DOHH2 (cell line): ENCODE data around the gene MARCHF10.

Source experiments
- H3F3A ChIP-seq: fragments of 200-600 bp; sonication (generic), shearing (Covaris generic); 2 replicates; pipeline ENCODE4 v1.6.0; 2016; ENCODE audit warnings: antibody characterized with exemption, mild to moderate bottlenecking; ENCODE audit not compliant: control insufficient read depth, insufficient read depth
- H3K27ac ChIP-seq: fragments of 200-600 bp; sonication (generic); 2 replicates; pipeline ENCODE4 v1.5.1; 2014; ENCODE audit warnings: low read depth, mild to moderate bottlenecking, low read length, moderate library complexity
- H3K27me3 ChIP-seq: fragments of 200-600 bp; sonication (generic); 2 replicates; pipeline ENCODE4 v1.6.1; 2014; ENCODE audit warnings: mild to moderate bottlenecking, low read length, mixed read lengths; ENCODE audit not compliant: control insufficient read depth
- H3K36me3 ChIP-seq: fragments of 200-600 bp; sonication (generic); 2 replicates; pipeline ENCODE4 v1.6.1; 2014; ENCODE audit warnings: mild to moderate bottlenecking, low read length, moderate library complexity, mixed read lengths; ENCODE audit not compliant: control insufficient read depth
- H3K4me1 ChIP-seq: fragments of 200-600 bp; sonication (generic); 2 replicates; pipeline ENCODE4 v1.6.1; 2014; ENCODE audit warnings: mild to moderate bottlenecking, low read length, mixed read lengths; ENCODE audit not compliant: control insufficient read depth
- H3K4me2 ChIP-seq: fragments of 200-600 bp; sonication (generic); 2 replicates; pipeline ENCODE4 v1.6.0; 2014; ENCODE audit warnings: mild to moderate bottlenecking, low read length, moderate library complexity
- H3K4me3 ChIP-seq: fragments of 200-600 bp; sonication (generic); 2 replicates; pipeline ENCODE4 v1.5.1; 2014; ENCODE audit warnings: mild to moderate bottlenecking, low read length, mixed read lengths
- H3K79me2 ChIP-seq: fragments of 200-600 bp; sonication (generic); 2 replicates; pipeline ENCODE4 v1.6.1; 2014; ENCODE audit warnings: mild to moderate bottlenecking, low read length, mixed read lengths; ENCODE audit not compliant: control insufficient read depth
- H3K9me2 ChIP-seq: fragments of 200-600 bp; sonication (generic); replicated peaks from 2 replicates; pipeline ENCODE4 v1.6.1; 2014; ENCODE audit warnings: mild to moderate bottlenecking, low read length, mixed read lengths; ENCODE audit not compliant: control insufficient read depth
- H3K9me3 ChIP-seq: fragments of 200-600 bp; sonication (generic); 2 replicates; pipeline ENCODE4 v1.6.1; 2014; ENCODE audit warnings: antibody characterized with exemption, low read length, mixed read lengths; ENCODE audit not compliant: control insufficient read depth, insufficient read depth
- H4K20me1 ChIP-seq: fragments of 200-600 bp; sonication (generic); 2 replicates; pipeline ENCODE4 v1.6.0; 2014; ENCODE audit warnings: low read depth, mild to moderate bottlenecking, antibody characterized with exemption, low read length, moderate library complexity; ENCODE audit not compliant: control insufficient read depth, insufficient read depth
- CTCF ChIP-seq: fragments of 200-600 bp; sonication (generic); IDR thresholded peaks from one replicate; pipeline ENCODE4 v1.5.1; 2014; ENCODE audit warnings: antibody characterized with exemption, mild to moderate bottlenecking, low read depth, low read length; ENCODE audit not compliant: poor library complexity, severe bottlenecking
- EZH2phosphoT487 ChIP-seq: fragments of 200-600 bp; sonication (generic); IDR thresholded peaks from 2 replicates; pipeline ENCODE4 v1.6.1; 2017; ENCODE audit warnings: borderline replicate concordance, mild to moderate bottlenecking, antibody characterized with exemption, low read length, moderate library complexity, mixed read lengths

MARCHF10 gene

GRCh38 chr17:62800585-62800984 lies 7.5 kb downstream of the MARCHF10 start:
- H3K27ac ChIP-seq: no peak overlapping the region
- peaks cover 2% of the 10 kb centered on the region for H3K27me3 ChIP-seq
- H3K9me3 ChIP-seq: no peaks in the 10 kb centered on the region
- H3K9me2 ChIP-seq: no peaks in the 10 kb centered on the region
- H3K4me3 ChIP-seq: no peak overlapping the region
- H3K36me3 ChIP-seq: no peaks in the 10 kb centered on the region
- H3F3A ChIP-seq: no peaks in the 10 kb centered on the region
- H3K4me1 ChIP-seq: peaks cover 7% of the 10 kb centered on the region
- H3K4me2 ChIP-seq: no peak overlapping the region
- H4K20me1 ChIP-seq: no peaks in the 10 kb centered on the region
- TF ChIP-seq CTCF: no peak
- no peak for TF ChIP-seq EZH2phosphoT487
- no peaks in the 10 kb centered on the region for H3K79me2 ChIP-seq

- H3K4me1 ChIP-seq: peaks cover 7% of the 10 kb centered on the region
- no peaks in the 10 kb centered on the region for H3K9me2 ChIP-seq
- H3K4me3 ChIP-seq: no peak overlapping the region
- H3K36me3 ChIP-seq: no peaks in the 10 kb centered on the region
- peaks cover 17% of the 10 kb centered on the region for H3K27me3 ChIP-seq
- H3K79me2 ChIP-seq: no peaks in the 10 kb centered on the region
- peaks cover 3% of the 10 kb centered on the region; the same call in 1 of the 2 replicates for H3K9me3 ChIP-seq
- H4K20me1 ChIP-seq: no peaks in the 10 kb centered on the region
- H3K27ac ChIP-seq: no peak overlapping the region
- H3K4me2 ChIP-seq: no peak overlapping the region
- H3F3A ChIP-seq: no peaks in the 10 kb centered on the region
- no peak for TF ChIP-seq CTCF
- no peak for TF ChIP-seq EZH2phosphoT487
These were observed 10.2 kb downstream of the MARCHF10 start for GRCh38 chr17:62797959-62798358.

- Histone ChIP-seq H3K79me2 (no peaks in the 10 kb centered on the region), H3K27me3 (peaks cover 17% of the 10 kb centered on the region), H3K9me3 (peaks cover 3% of the 10 kb centered on the region; the same call in 1 of the 2 replicates)
These were observed 11.8 kb downstream of the MARCHF10 start for GRCh38 chr17:62796291-62796690.

More at GRCh38 chr17:62796291-62796690, 11.8 kb downstream of the MARCHF10 start:
- Histone ChIP-seq H3K4me3 (no peak overlapping the region), H3K27ac (no peak overlapping the region), H3K4me1 (no peaks in the 10 kb centered on the region), H3F3A (no peaks in the 10 kb centered on the region), H3K9me2 (no peaks in the 10 kb centered on the region), H3K36me3 (no peaks in the 10 kb centered on the region), H3K4me2 (no peak overlapping the region), H4K20me1 (no peaks in the 10 kb centered on the region)
- no peak for TF ChIP-seq CTCF
- TF ChIP-seq EZH2phosphoT487: no peak
